Ascending aorta (tissue), 2 donors: ENCODE measurements around the gene AUTS2. TPM values are rescaled to one million over a fixed set of nuclear protein-coding genes. Genes with fewer than 3 reads are reported as not detected.

Source experiments
- DNase-seq, 2 donors: peaks; one replicate each; pipeline ENCODE4 v3.0.0-alpha.2; 2019; ENCODE audit warnings: low spot score in 2 of 2
- H3K27ac ChIP-seq, 2 donors: fragments of 200-600 bp; sonication (generic); one replicate each; pipeline ENCODE4 v1.5.1; 2016 to 2017; ENCODE audit warnings: mild to moderate bottlenecking in 1 of 2
- H3K27me3 ChIP-seq: fragments of 200-600 bp; sonication (generic); one replicate; pipeline ENCODE4 v1.5.1; 2017
- H3K36me3 ChIP-seq, 2 donors: fragments of 200-600 bp; sonication (generic); one replicate each; pipeline ENCODE4 v1.5.1; 2016
- H3K4me1 ChIP-seq, 2 donors: fragments of 200-600 bp; sonication (generic); one replicate each; pipeline ENCODE4 v1.5.1; 2016 to 2017; ENCODE audit warnings: mild to moderate bottlenecking in 1 of 2
- H3K4me3 ChIP-seq, 2 donors: fragments of 200-600 bp; sonication (generic); one replicate each; pipeline ENCODE4 v1.5.1; 2016 to 2017; ENCODE audit warnings: mild to moderate bottlenecking in 1 of 2
- H3K9me3 ChIP-seq, 2 donors: fragments of 200-600 bp; sonication (generic); one replicate each; pipeline ENCODE4 v1.5.1; 2016
- intact Hi-C: fragments of 100-400 bp; cut with DNase I; formaldehyde crosslinking; loops from one replicate; pipeline ENCODE4 v1.15.1; 2023
- total RNA-seq: library from RNA; depleted of rRNA; stranded (reverse); fragments of >200 nt; gene quantifications from one replicate; pipeline ENCODE4 v1.1.0, GENCODE V29; 2016
- TF ChIP-seq, protein P1 (sequence below), 3 experiments: fragments of 200-600 bp in 2 of 3; fragments of 450-650 bp in 1 of 3; sonication (generic) in 2 of 3; IDR thresholded peaks; one replicate each; pipeline ENCODE4 v1.5.1; 2016 to 2019; ENCODE audit warnings: antibody characterized with exemption in 3 of 3, mild to moderate bottlenecking in 1 of 3, moderate library complexity in 1 of 3

Gene AUTS2
- total RNA-seq, 1 donor from 2014 or later: 90.4 TPM

DNA sequence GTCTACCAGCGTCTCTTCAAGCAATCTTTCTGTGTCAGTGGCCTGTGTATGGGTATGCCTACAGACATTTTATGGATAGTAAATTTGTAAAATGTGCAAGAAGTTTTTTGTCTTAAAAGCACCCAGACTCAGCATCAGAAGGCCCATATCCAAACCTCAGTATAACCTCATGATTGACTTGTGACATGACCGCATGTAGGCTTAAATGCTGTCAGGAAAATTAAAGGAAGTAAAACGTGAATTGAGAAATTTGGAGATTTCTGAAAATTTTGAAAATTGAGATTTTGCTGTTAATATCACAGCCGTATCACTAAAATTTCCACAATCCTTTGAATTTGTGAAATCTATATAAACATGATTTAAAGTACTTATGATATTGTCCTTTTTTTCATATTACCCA, 410.2 kb downstream of the AUTS2 start:
- TF ChIP-seq, protein P1, sequence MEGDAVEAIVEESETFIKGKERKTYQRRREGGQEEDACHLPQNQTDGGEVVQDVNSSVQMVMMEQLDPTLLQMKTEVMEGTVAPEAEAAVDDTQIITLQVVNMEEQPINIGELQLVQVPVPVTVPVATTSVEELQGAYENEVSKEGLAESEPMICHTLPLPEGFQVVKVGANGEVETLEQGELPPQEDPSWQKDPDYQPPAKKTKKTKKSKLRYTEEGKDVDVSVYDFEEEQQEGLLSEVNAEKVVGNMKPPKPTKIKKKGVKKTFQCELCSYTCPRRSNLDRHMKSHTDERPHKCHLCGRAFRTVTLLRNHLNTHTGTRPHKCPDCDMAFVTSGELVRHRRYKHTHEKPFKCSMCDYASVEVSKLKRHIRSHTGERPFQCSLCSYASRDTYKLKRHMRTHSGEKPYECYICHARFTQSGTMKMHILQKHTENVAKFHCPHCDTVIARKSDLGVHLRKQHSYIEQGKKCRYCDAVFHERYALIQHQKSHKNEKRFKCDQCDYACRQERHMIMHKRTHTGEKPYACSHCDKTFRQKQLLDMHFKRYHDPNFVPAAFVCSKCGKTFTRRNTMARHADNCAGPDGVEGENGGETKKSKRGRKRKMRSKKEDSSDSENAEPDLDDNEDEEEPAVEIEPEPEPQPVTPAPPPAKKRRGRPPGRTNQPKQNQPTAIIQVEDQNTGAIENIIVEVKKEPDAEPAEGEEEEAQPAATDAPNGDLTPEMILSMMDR (IDR thresholded peaks at IDR 0.05): no peak
- no peaks in the 10 kb centered on the region for H3K27me3 ChIP-seq
- H3K9me3 ChIP-seq: no peaks in the 10 kb centered on the region
- H3K4me1 ChIP-seq: no peaks in the 10 kb centered on the region
- intact Hi-C loops: no loop called here
- H3K36me3 ChIP-seq: no peaks in the 10 kb centered on the region
- no peak overlapping the region for H3K4me3 ChIP-seq
- H3K27ac ChIP-seq: no peak overlapping the region
- DNase-seq: no peak

DNA sequence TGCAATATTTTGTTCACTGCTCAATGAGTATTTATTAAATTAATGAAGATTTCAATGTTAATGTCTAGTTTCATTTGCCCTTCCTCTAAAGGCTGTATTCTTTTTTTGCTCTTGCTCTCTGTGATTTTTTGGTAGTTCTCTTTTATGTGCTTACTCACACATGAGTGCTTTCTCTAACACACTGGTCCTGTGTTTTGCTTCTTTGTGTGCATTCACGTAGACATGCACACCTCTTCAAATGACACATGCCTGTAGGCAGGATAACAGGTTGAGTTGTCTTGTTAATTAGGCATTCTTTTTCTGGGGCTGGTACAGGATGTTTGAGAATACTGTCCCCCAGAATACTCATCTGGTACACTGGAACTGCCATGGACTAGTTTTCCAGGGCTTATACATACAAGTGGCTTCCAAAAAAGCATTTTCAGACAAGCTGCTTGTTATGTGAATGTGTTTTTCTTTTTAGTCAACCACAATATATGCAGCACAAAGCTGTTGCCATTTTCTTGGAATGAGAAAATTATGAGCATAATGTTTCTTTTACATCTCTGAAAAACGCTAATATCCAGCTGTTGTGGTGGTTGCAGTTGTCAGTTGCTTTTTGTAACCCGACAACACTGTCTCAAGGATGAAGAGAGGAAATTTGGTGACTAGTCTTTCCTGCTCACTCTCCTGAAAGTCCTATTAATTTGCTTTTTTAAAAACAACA, 416.4 kb downstream of the AUTS2 start:
- no peaks in the 10 kb centered on the region for H3K36me3 ChIP-seq
- H3K4me1 ChIP-seq: no peaks in the 10 kb centered on the region
- H3K27ac ChIP-seq: no peak overlapping the region
- DNase-seq: no peak
- no peaks in the 10 kb centered on the region for H3K27me3 ChIP-seq
- H3K9me3 ChIP-seq: no peaks in the 10 kb centered on the region
- no peak overlapping the region for H3K4me3 ChIP-seq
- intact Hi-C loops: no loop called here
- TF ChIP-seq, protein P1 (IDR thresholded peaks at IDR 0.05): no peak

DNA sequence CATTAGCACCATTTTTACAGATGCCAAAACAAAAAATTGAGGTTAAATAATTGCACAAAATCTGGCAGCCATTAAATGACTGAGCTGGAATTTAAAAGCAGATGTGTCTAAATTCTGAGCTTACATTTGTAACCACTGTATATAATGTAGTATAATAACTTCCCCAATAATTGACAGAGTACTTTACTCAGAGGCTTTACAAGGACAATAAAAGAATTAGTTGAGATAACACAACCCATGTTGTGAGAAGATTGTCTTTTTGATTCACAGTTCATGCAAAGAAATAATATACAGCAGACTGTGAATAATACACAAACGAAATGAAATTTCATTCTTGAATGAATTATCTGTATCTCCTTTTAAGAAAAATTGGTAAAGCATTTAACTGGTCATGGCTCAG, 417.1 kb downstream of the AUTS2 start:
- Histone ChIP-seq H3K27me3 (no peaks in the 10 kb centered on the region), H3K4me1 (no peaks in the 10 kb centered on the region), H3K27ac (no peak overlapping the region), H3K36me3 (no peaks in the 10 kb centered on the region), H3K9me3 (no peaks in the 10 kb centered on the region), H3K4me3 (no peak overlapping the region)
- DNase-seq: no peak
- intact Hi-C loops: no loop called here
- TF ChIP-seq, protein P1 (IDR thresholded peaks at IDR 0.05): no peak

DNA sequence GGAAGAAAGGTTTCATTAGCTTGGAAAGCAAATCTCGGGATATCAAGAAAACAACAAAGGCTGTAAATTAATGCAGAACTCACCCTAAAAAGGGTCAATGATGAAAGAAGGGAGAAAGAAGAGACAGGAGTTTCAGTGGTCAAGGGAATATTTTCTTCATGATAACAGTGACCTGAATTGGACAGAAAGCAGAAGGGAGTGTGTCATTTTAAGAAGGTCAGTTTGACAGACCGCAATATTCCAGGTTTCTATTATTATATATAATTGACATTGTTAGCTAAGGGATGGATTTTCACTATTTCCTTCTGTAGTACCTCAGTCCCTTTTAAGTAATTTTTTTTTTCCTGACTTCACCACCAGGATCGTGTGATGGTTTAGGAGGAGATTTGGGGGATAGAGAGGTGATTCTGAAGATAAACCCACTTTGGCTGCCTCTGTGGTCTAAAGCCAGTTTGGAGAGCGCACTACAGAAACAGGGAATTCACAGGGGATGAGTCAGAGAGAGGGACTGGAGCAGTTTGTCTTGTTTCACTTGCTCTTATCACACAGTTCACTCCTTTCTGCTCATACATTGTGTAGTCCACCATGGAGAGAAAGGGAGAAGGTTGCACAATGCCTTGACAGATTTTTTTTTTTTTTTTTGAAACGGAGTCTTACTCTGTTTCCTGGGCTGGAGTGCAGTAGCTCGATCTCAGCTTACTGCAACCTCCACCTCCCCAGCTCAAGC, 417.9 kb downstream of the AUTS2 start:
- DNase-seq: no peak
- intact Hi-C loops: no loop called here
- no peak overlapping the region for H3K4me3 ChIP-seq
- no peaks in the 10 kb centered on the region for H3K36me3 ChIP-seq
- H3K27ac ChIP-seq: no peak overlapping the region
- no peaks in the 10 kb centered on the region for H3K27me3 ChIP-seq
- H3K4me1 ChIP-seq: no peaks in the 10 kb centered on the region
- TF ChIP-seq, protein P1 (IDR thresholded peaks at IDR 0.05): no peak
- H3K9me3 ChIP-seq: no peaks in the 10 kb centered on the region

DNA sequence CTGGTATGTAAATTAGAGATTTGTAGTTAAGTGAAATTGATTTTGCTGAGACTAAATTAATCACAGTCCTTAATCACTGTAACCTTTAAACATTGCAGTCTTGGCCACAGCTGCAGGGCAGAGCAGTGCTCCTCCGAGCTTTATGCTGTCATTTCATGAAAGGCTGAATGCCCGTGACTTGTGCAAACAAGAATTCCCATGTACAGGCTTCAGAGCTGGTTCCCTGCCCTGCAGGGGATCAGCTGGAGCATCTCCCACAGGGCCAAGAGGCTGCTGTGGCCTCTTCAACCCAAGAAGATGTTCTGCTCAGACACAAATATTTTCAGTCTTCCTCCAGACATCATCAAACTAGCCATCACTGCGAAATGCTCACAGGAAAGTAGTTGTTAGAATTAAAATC, 419.1 kb downstream of the AUTS2 start:
- TF ChIP-seq, protein P1 (IDR thresholded peaks at IDR 0.05): no peak
- Histone ChIP-seq H3K4me1 (no peaks in the 10 kb centered on the region), H3K4me3 (no peak overlapping the region), H3K27me3 (no peaks in the 10 kb centered on the region), H3K9me3 (no peaks in the 10 kb centered on the region), H3K36me3 (no peaks in the 10 kb centered on the region), H3K27ac (no peak overlapping the region)
- intact Hi-C loops: no loop called here
- no peak for DNase-seq
